Measurements from ENCODE around the gene VPS18.

The VPS18 gene

GRCh38 chr15:40930430-40931299 is 36.4 kb downstream of the VPS18 start:
- H3K4me3 ChIP-seq (ENCODE audit: low read depth, low read length), result peak overlapping the region; percentile 78

GRCh38 chr15:40931300-40932142 is 37.3 kb downstream of the VPS18 start:
- no peak for TF ChIP-seq CTCF (IDR thresholded peaks at IDR 0.05; ENCODE audit: low read depth, low read length)
- peak overlapping the region; percentile 78 for H3K4me3 ChIP-seq (ENCODE audit: low read depth, low read length)

More at GRCh38 chr15:40930430-40931299, 36.4 kb downstream of the VPS18 start:
- peak; percentile 65 for TF ChIP-seq CTCF (IDR thresholded peaks at IDR 0.05; ENCODE audit: low read depth, low read length)

- peak overlapping the region; percentile 78 for H3K4me3 ChIP-seq (ENCODE audit: low read depth, low read length)
- TF ChIP-seq CTCF (IDR thresholded peaks at IDR 0.05; ENCODE audit: low read depth, low read length), result no peak
Measured at GRCh38 chr15:40932156-40932555, 37.9 kb downstream of the VPS18 start.

DNA sequence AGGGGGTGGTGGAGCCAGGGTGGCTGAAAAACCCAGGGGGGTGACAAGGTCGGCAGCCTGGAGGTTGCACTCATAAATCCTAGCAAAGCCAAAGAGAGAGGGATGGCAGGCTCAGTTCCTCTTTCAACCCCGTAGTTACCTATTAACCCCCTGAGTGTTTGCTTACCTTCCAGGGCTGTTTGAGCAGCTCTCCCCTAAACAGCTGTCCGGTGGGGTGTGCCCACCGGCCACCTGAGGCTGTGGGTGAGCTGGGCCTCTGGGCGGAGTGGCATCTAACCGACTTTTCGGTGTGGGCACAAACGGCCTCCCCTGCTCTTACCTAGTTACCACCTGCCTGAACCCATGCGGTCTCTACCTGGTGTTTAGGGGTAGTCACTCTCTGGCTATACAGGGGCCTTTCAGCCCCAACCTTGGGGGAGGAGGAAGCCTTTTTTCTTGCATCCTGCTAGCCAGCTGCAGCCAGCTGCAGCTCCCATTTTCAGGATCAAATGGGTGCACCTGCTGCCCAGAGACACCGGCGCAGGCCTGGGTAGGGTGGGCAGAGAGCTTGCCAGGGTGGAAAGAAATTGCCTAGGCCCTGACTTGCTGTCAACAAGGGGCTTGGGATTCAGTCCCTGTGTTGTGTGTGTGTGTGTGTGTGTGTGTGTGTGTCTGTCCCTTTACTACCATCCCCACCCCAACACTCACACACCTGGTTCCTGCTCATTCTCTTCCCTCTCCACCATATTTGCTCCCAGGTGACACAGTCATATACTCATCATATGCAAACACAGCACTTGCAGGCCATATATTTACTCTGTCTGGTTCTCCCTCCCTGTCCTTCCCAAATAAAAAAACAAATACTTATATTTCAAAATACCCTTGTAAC is 38.6 kb downstream of the VPS18 start:
- peak overlapping the region; percentile 78; the same call in 1 of the 2 replicates for H3K4me3 ChIP-seq (ENCODE audit: low read depth, low read length)
- no peak for TF ChIP-seq CTCF (IDR thresholded peaks at IDR 0.05; ENCODE audit: low read depth, low read length)

DNA sequence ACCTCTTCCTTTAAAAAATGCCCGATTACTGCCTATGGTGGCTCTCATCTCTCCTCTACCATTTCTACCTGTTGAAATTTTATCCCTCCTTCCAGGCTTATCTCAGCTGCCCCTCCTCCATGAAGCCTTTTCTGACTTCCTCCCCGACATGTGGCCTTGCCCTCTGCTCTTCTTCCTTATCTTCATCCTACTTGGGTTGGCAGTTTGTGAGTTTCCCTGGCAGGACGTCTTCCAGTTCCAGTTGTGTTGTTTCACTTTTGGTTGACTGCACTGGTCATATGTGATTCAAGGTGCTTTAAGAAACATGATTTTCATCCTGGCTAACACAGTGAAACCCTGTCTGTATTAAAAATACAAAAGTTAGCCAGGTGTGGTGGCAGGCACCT is 39.3 kb downstream of the VPS18 start:
- H3K4me3 ChIP-seq (ENCODE audit: low read depth, low read length), result no peak overlapping the region
- no peak for TF ChIP-seq CTCF (IDR thresholded peaks at IDR 0.05; ENCODE audit: low read depth, low read length)

DNA sequence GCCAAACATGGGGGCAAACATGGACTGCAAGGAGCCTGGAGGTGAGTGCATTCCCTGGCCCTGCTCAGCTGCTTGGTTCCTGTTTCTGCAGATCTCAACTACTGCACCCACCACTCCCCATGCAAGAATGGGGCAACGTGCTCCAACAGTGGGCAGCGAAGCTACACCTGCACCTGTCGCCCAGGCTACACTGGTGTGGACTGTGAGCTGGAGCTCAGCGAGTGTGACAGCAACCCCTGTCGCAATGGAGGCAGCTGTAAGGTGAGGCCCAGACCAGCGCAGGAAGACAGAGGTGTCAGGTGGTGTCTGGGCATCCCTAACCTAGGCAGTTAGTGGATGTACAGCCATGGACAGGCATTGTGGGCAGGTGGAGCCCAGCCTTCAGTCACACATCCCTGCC is 40.2 kb downstream of the VPS18 start:
- H3K4me3 ChIP-seq (ENCODE audit: low read depth, low read length), result no peak overlapping the region
- TF ChIP-seq CTCF (IDR thresholded peaks at IDR 0.05; ENCODE audit: low read depth, low read length), result no peak

Data from WI38 (cell line).